T-helper 1 cell (primary cell): Measurements from ENCODE around the gene ACAP3.

Experiments used
- DNase-seq, 5 donors: peaks; one replicate each; pipeline ENCODE4 v3.0.0-alpha.2; 2012 to 2020

ACAP3 gene

GRCh38 chr1:1343811-1344421 lies 36.2 kb upstream of the ACAP3 start:
- DNase-seq = no peak

DNA sequence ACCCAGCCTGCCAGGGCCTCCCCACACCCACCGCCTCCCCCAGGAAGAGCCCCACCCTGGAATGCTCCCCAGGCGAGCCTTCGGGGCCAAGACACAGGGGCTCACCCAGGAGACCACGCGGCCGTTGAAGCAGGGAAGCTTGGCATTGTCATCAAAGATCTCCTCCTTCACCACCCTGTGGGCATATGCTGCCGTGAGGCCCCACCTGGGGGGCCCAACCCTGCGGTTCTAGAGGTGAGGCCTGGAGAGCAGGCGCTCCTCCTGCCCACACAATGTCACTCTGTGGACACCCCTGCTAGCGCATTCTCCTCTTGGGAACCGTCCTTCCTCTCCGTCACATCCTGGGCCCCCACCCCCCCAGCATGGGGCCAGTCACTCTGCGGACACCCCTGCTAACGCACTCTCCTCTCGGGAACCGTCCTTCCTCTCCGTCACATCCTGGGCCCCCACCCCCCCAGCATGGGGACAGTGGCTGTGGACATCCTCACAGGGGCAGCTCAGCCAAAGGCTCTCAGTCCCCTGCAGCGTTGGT lies 34.9 kb upstream of the ACAP3 start:
- no peak for DNase-seq

- no peak for DNase-seq
These were observed 34.4 kb upstream of the ACAP3 start for GRCh38 chr1:1342061-1342562.

DNA sequence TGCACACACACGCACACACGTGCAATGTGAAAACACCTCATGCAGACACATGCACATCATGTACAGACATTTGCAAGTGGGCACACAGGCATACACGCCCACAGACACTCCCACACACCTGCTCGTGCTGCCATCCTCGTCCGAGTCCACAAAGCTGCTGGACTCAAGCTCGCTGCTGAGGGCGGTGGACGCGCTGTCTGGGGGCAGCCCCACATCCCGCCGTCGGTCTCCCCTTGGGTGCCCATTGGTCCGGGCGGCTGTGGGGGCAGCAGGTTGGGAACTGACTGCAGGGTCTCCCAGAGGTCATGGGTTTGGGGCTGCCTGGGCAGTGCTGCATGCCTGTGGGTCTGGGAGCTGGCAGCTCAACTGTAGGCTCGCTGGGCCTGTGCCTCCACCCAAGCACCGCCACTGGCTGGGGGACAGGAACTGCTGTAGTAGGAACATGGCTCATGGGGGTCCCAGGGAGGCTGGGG lies 33.9 kb upstream of the ACAP3 start:
- no peak for DNase-seq

- no peak for DNase-seq
These were observed 33.2 kb upstream of the ACAP3 start for GRCh38 chr1:1340791-1341548.

GRCh38 chr1:1340185-1340584 lies 32.5 kb upstream of the ACAP3 start:
- DNase-seq = no peak

DNA sequence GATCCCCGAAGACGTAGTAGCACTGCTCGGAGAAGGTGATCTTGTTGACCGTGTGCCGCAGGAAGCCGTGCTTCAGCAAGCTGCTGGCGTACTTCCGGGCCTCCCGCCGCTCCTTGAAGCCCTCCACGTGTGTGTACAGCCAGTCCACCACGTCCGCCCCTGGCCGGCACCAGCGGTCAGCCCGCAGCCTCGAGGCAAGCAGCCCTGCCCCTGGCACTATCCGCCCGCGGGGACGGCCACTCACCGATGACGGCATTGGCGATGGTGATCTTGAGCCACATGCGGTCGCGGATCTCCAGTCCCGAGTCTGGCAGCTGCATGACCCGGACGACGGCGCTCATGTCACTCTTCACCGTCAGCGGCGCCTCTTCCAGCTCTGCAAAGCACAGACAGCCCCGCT lies 30.5 kb upstream of the ACAP3 start:
- no peak for DNase-seq

DNA sequence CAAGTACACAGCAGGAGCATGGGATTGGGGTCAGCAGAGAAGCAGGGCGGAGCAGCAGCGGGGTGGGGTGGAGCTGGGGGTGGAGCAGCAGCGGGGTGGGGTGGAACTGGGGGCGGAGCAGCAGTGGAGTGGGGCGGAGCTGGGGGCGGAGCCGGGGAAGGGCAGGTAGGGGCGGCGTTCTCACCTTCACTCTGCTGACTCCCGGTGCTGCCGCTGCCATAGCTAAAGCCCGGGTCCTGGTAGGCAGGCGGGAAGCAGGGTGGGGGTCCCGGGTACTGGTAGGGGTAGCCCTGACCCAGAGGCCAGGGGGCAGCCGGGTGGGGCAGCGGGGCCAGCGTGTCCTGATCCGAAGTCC lies 30.0 kb upstream of the ACAP3 start:
- DNase-seq = no peak

- no peak for DNase-seq
These were observed 29.4 kb upstream of the ACAP3 start for GRCh38 chr1:1336931-1337792.

DNA sequence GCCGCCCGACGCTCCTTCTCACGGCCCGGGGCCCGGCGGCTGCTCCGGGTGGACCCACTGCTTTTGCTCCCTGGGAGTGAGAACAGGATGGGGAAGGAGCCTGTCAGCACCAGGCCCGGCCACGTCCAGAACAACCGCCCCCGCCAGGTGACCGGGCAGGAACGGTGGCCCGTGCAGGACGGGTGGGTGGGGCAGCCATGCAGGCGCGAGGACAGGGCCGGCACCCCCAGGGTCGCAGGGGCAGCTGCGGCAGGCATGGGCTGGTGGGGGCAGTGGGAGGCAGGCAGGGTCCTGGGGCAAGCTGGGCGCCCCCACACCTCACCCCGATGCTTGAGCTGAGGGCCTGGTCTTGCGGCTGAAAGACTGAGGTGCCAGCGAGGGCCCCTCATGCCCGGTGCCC lies 28.7 kb upstream of the ACAP3 start:
- no peak for DNase-seq

- no peak for DNase-seq
These were observed 28.1 kb upstream of the ACAP3 start for GRCh38 chr1:1335792-1336248.

GRCh38 chr1:1335283-1335682 lies 27.6 kb upstream of the ACAP3 start:
- no peak for DNase-seq

GRCh38 chr1:1334835-1335234 lies 27.1 kb upstream of the ACAP3 start:
- DNase-seq = no peak

GRCh38 chr1:1333551-1334241 lies 26.0 kb upstream of the ACAP3 start:
- DNase-seq = no peak

DNA sequence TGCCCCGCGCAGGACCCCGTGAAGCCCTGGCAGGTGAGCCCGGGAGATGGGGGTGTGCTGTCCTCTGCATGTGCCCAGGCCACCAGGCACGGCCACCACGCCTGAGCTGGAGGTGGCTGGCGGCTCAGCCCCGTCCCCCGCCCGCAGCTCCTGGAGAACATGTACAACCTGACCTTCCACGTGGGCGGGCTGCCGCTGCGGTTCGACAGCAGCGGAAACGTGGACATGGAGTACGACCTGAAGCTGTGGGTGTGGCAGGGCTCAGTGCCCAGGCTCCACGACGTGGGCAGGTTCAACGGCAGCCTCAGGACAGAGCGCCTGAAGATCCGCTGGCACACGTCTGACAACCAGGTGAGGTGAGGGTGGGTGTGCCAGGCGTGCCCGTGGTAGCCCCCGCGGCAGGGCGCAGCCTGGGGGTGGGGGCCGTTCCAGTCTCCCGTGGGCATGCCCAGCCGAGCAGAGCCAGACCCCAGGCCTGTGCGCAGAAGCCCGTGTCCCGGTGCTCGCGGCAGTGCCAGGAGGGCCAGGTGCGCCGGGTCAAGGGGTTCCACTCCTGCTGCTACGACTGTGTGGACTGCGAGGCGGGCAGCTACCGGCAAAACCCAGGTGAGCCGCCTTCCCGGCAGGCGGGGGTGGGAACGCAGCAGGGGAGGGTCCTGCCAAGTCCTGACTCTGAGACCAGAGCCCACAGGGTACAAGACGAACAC lies 25.2 kb upstream of the ACAP3 start:
- DNase-seq = no peak

DNA sequence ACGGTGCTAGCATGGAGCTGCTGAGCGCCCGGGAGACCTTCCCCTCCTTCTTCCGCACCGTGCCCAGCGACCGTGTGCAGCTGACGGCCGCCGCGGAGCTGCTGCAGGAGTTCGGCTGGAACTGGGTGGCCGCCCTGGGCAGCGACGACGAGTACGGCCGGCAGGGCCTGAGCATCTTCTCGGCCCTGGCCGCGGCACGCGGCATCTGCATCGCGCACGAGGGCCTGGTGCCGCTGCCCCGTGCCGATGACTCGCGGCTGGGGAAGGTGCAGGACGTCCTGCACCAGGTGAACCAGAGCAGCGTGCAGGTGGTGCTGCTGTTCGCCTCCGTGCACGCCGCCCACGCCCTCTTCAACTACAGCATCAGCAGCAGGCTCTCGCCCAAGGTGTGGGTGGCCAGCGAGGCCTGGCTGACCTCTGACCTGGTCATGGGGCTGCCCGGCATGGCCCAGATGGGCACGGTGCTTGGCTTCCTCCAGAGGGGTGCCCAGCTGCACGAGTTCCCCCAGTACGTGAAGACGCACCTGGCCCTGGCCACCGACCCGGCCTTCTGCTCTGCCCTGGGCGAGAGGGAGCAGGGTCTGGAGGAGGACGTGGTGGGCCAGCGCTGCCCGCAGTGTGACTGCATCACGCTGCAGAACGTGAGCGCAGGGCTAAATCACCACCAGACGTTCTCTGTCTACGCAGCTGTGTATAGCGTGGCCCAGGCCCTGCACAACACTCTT lies 24.5 kb upstream of the ACAP3 start:
- no peak for DNase-seq

DNA sequence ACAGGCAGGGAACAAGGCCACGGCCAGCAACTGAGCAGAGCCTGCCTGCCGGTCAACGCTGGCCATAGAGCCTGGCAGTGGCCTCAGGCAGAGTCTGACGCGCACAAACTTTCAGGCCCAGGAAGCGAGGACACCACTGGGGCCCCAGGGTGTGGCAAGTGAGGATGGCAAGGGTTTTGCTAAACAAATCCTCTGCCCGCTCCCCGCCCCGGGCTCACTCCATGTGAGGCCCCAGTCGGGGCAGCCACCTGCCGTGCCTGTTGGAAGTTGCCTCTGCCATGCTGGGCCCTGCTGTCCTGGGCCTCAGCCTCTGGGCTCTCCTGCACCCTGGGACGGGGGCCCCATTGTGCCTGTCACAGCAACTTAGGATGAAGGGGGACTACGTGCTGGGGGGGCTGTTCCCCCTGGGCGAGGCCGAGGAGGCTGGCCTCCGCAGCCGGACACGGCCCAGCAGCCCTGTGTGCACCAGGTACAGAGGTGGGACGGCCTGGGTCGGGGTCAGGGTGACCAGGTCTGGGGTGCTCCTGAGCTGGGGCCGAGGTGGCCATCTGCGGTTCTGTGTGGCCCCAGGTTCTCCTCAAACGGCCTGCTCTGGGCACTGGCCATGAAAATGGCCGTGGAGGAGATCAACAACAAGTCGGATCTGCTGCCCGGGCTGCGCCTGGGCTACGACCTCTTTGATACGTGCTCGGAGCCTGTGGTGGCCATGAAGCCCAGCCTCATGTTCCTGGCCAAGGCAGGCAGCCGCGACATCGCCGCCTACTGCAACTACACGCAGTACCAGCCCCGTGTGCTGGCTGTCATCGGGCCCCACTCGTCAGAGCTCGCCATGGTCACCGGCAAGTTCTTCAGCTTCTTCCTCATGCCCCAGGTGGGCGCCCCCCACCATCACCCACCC lies 23.6 kb upstream of the ACAP3 start, which contains the start of gene TAS1R3:
Gene TAS1R3 (plus strand): TSS at position 213 of the 898 bp plus-strand sequence. CDS start 66 bp downstream, at position 279.
- no peak for DNase-seq

GRCh38 chr1:1330366-1331067 lies 22.8 kb upstream of the ACAP3 start:
- no peak for DNase-seq
